Astrocyte (in vitro differentiated cells and primary cell): ENCODE measurements around the gene PPM1G. TPM values are rescaled to one million over a fixed set of nuclear protein-coding genes. Genes with fewer than 3 reads are reported as not detected.
"Not testable (repeated sequence)": the region's sequence is repeated elsewhere in the genome, so short reads cannot be mapped to it uniquely, and the experiment has no call there.

Experiments
- DNase-seq: peaks from one replicate; pipeline ENCODE4 v3.0.0-alpha.2; 2010; ENCODE audit warnings: low read depth
- FAIRE-seq: peaks from 2 replicates; lab custom pipeline; 2011; peaks lifted over from hg19 to GRCh38; lab: Jason Lieb, UNC
- H2AFZ ChIP-seq: 2 replicates; pipeline ENCODE4 v1.6.0; 2012; ENCODE audit warnings: low read depth, low read length, inconsistent platforms
- H3K27ac ChIP-seq: 2 replicates; pipeline ENCODE4 v1.5.1; 2011; ENCODE audit warnings: low read depth, low read length, inconsistent platforms
- H3K27me3 ChIP-seq: 2 replicates; pipeline ENCODE4 v1.6.0; 2011; ENCODE audit warnings: low read length, inconsistent platforms; ENCODE audit not compliant: insufficient read depth
- H3K36me3 ChIP-seq: 2 replicates; pipeline ENCODE4 v1.5.1; 2011; ENCODE audit warnings: low read length, inconsistent platforms; ENCODE audit not compliant: insufficient read depth
- H3K4me1 ChIP-seq: 2 replicates; pipeline ENCODE4 v1.5.1; 2011; ENCODE audit warnings: low read length, inconsistent platforms; ENCODE audit not compliant: insufficient read depth
- H3K4me2 ChIP-seq: 2 replicates; pipeline ENCODE4 v1.6.0; 2012; ENCODE audit warnings: low read length, inconsistent platforms
- H3K4me3 ChIP-seq: 2 replicates; pipeline ENCODE4 v1.5.1; 2011; ENCODE audit warnings: low read depth, mild to moderate bottlenecking, low read length, inconsistent platforms; ENCODE audit not compliant: insufficient read depth
- H3K79me2 ChIP-seq: 2 replicates; pipeline ENCODE4 v1.6.0; 2012; ENCODE audit warnings: mild to moderate bottlenecking, low read length, inconsistent platforms; ENCODE audit not compliant: insufficient read depth
- H3K9ac ChIP-seq: 2 replicates; pipeline ENCODE4 v1.6.0; 2012; ENCODE audit warnings: mild to moderate bottlenecking, low read length, inconsistent platforms
- H3K9me3 ChIP-seq: 2 replicates; pipeline ENCODE4 v1.5.1; 2012; ENCODE audit warnings: low read depth, mild to moderate bottlenecking, low read length, inconsistent platforms; ENCODE audit not compliant: insufficient read depth
- H4K20me1 ChIP-seq: 2 replicates; pipeline ENCODE4 v1.6.0; 2012; ENCODE audit warnings: low read length, inconsistent platforms; ENCODE audit not compliant: insufficient read depth
- H3K27ac Mint-ChIP-seq: one replicate; pipeline ENCODE4 v1.8.0; 2021; ENCODE audit warnings: mild to moderate bottlenecking, mixed read lengths; ENCODE audit not compliant: unreplicated experiment
- H3K27me3 Mint-ChIP-seq: one replicate; pipeline ENCODE4 v1.8.0; 2021; ENCODE audit warnings: low read depth, mixed read lengths; ENCODE audit not compliant: unreplicated experiment
- H3K36me3 Mint-ChIP-seq: one replicate; pipeline ENCODE4 v1.8.0; 2021; ENCODE audit warnings: low read depth, mixed read lengths; ENCODE audit not compliant: unreplicated experiment
- H3K4me1 Mint-ChIP-seq: one replicate; pipeline ENCODE4 v1.8.0; 2021; ENCODE audit warnings: low read depth, mixed read lengths; ENCODE audit not compliant: unreplicated experiment
- H3K4me3 Mint-ChIP-seq: one replicate; pipeline ENCODE4 v1.8.0; 2021; ENCODE audit warnings: mild to moderate bottlenecking, moderate library complexity, mixed read lengths; ENCODE audit not compliant: unreplicated experiment
- H3K9me3 Mint-ChIP-seq: one replicate; pipeline ENCODE4 v1.8.0; 2021; ENCODE audit warnings: mild to moderate bottlenecking, mixed read lengths; ENCODE audit not compliant: unreplicated experiment
- CTCF ChIP-seq: IDR thresholded peaks from 2 replicates; pipeline ENCODE4 v1.5.1; 2011; ENCODE audit warnings: low read depth, mild to moderate bottlenecking, inconsistent platforms, low read length, moderate library complexity; ENCODE audit not compliant: insufficient read depth
- EZH2 ChIP-seq: IDR thresholded peaks from 2 replicates; pipeline ENCODE4 v1.6.1; 2012; ENCODE audit warnings: mild to moderate bottlenecking, low read length, inconsistent platforms; ENCODE audit not compliant: insufficient read depth
- total RNA-seq: library from RNA; stranded (reverse); gene quantifications from 2 replicates; pipeline ENCODE4 v1.2.1, GENCODE V29; 2021

The PPM1G gene
- total RNA-seq, 1 donor from 2014 or later, result 79.0 TPM

DNA sequence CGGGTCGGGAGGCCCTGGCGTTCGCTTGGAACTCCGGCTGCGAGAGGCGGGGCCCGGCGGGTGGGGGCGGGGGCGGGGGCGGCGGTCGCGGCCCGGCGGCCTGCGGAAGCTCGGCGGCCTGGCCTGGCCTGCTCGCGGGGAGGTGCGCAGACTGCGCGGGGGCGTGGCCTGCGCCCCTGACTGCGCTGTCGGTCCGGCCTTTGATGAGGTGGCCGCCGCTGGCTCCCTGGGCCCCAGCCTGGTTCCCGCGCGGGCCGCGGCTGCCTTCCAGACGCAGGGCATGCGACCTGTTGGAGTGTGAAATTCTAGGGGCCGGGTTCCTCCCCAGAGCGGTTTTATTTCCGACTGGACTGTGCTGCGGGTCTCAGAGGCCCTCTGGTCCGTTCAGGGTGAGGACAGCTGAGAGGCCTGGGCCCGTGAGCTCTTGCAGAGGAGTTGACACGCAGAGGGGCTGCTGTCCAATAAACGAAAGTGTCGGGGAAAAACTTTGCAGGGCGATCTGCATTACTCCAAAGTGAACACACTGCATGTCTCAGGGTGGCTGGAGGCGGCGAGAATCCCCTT, 19.7 kb upstream of the PPM1G start:
- Histone ChIP-seq H3K79me2 (peaks cover 50% of the 10 kb centered on the region), H3K27ac (peak overlapping the region; percentile 93), H3K9me3 (no peaks in the 10 kb centered on the region), H3K4me3 (peak overlapping the region; percentile 91), H2AFZ (peak overlapping the region; percentile 86), H4K20me1 (peaks cover 50% of the 10 kb centered on the region), H3K4me1 (peaks cover 18% of the 10 kb centered on the region), H3K9ac (peak overlapping the region; percentile 98), H3K36me3 (peaks cover 11% of the 10 kb centered on the region), H3K4me2 (peak overlapping the region; percentile 91), H3K27me3 (no peaks in the 10 kb centered on the region)
- Mint-ChIP-seq H3K27ac (peak overlapping the region; percentile 93), H3K36me3 (peaks cover 8% of the 10 kb centered on the region), H3K9me3 (no peaks in the 10 kb centered on the region), H3K4me3 (peak overlapping the region; percentile 98), H3K27me3 (no peaks in the 10 kb centered on the region), H3K4me1 (peaks cover 12% of the 10 kb centered on the region)
- peak; percentile 76 for DNase-seq
- no peak for FAIRE-seq
- no peak for TF ChIP-seq CTCF
- no peak for TF ChIP-seq EZH2

DNA sequence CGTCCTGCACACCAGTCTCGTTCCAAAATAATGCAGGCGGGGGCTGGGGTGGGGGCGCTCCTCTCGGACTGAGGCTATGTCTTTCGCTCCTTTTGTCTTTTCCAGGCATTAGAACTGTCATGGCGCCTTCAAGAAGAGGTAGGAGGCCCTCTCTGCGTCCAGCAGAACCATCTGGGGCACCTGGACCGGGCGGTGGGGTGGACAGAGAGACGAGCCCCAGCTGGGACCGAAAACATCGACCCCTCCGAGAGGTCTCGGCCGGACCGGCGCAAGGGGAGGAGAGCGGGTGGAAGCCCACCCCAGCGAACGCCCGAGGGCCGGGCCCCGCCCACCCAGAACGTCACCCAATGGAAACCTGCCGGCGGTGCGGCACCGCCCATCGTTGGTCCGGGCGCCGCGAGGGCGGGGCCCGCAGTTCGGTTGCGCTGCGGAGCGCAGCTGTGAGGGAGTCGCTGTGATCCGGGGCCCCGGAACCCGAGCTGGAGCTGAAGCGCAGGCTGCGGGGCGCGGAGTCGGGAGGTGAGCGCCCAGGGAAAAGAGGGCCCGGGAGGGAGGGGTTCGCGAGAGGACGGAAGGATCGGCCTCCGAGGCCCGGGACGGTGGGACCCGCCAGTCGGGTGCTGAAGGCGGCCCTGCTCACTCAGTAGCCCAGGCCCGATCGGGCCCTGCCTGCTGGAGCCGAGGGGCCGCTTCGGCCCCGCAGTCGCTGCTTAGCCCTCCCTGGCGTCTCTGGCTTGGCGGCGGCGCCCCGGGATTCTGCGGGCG, 19.0 kb upstream of the PPM1G start, which contains the start of gene NRBP1:
Gene NRBP1, plus strand, starts transcription at position 419 of the 765 bp plus-strand sequence. CDS start 4,643 bp downstream, outside the sequence.
- peak within 1 kb of the TSS; percentile 91 for H3K4me3 ChIP-seq
- no peaks in the 10 kb centered on the region for H3K9me3 ChIP-seq
- H3K4me1 ChIP-seq, result peaks cover 18% of the 10 kb centered on the region
- H3K4me1 Mint-ChIP-seq, result peaks cover 12% of the 10 kb centered on the region
- peaks cover 43% of the 10 kb centered on the region for H4K20me1 ChIP-seq
- H3K36me3 Mint-ChIP-seq, result peaks cover 2% of the 10 kb centered on the region
- DNase-seq, result peak; percentile 69
- TF ChIP-seq EZH2 (no peak), CTCF (no peak)
- no peaks in the 10 kb centered on the region for H3K9me3 Mint-ChIP-seq
- peak within 1 kb of the TSS; percentile 91 for H3K4me2 ChIP-seq
- H2AFZ ChIP-seq, result peak within 1 kb of the TSS; percentile 86
- no peak for FAIRE-seq
- peak within 1 kb of the TSS; percentile 93 for H3K27ac Mint-ChIP-seq
- H3K9ac ChIP-seq, result peak within 1 kb of the TSS; percentile 98
- peak within 1 kb of the TSS; percentile 98 for H3K4me3 Mint-ChIP-seq
- peak within 1 kb of the TSS; percentile 93 for H3K27ac ChIP-seq
- H3K36me3 ChIP-seq, result peaks cover 4% of the 10 kb centered on the region
- H3K27me3 Mint-ChIP-seq, result no peaks in the 10 kb centered on the region
- H3K79me2 ChIP-seq, result peaks cover 44% of the 10 kb centered on the region
- H3K27me3 ChIP-seq, result no peaks in the 10 kb centered on the region

- Mint-ChIP-seq H3K27me3 (no peaks in the 10 kb centered on the region), H3K27ac (peak overlapping the region; percentile 86), H3K36me3 (no peaks in the 10 kb centered on the region), H3K4me3 (peak overlapping the region; percentile 92), H3K4me1 (peaks cover 12% of the 10 kb centered on the region), H3K9me3 (no peaks in the 10 kb centered on the region)
- no peak for TF ChIP-seq EZH2
- no peak for TF ChIP-seq CTCF
- Histone ChIP-seq H3K4me3 (peak overlapping the region; percentile 91), H3K4me2 (peak overlapping the region; percentile 91), H4K20me1 (peaks cover 38% of the 10 kb centered on the region), H3K36me3 (no peaks in the 10 kb centered on the region), H3K79me2 (peaks cover 38% of the 10 kb centered on the region), H3K27me3 (no peaks in the 10 kb centered on the region), H3K4me1 (peaks cover 18% of the 10 kb centered on the region), H3K27ac (peak overlapping the region; percentile 93), H3K9me3 (no peaks in the 10 kb centered on the region), H3K9ac (peak overlapping the region; percentile 98), H2AFZ (peak overlapping the region; percentile 86)
- FAIRE-seq (no peak), DNase-seq (no peak)
Measured at GRCh38 chr2:27427863-27428212, 18.4 kb upstream of the PPM1G start.

DNA sequence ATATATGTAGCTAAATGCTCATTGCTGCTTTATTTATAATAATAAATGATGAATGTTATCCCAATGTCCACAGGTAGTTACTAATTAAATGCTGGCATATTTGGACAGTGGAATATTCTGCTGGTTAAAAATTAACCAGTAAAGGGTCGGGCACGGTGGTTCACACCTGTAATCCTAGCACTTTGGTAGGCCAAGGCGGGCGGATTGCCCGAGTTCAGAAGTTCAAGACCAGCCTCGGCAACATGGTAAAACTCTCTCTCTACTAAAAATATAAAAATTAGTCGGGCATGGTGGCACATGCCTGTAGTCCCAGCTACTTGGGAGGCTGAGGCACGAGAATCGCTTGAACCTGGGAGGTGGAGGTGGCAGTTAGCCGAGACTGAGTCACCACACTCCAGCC, 15.6 kb upstream of the PPM1G start:
- H3K27me3 Mint-ChIP-seq, FAIRE-seq, H3K9me3 Mint-ChIP-seq: not testable (repeated sequence)

More for the DNA sequence above, 15.6 kb upstream of the PPM1G start:
- H3K27ac ChIP-seq, H3K4me1 ChIP-seq, H3K4me3 ChIP-seq, H3K36me3 Mint-ChIP-seq, H3K4me1 Mint-ChIP-seq, H3K4me3 Mint-ChIP-seq, H3K4me2 ChIP-seq, H3K36me3 ChIP-seq, H3K9ac ChIP-seq, DNase-seq, H3K27ac Mint-ChIP-seq, H3K27me3 ChIP-seq, H2AFZ ChIP-seq, H3K9me3 ChIP-seq: not testable (repeated sequence)
- H4K20me1 ChIP-seq, result peaks cover 10% of the 10 kb centered on the region
- H3K79me2 ChIP-seq, result peaks cover 10% of the 10 kb centered on the region
